ENCODE data around the gene ASB13. TPM values are rescaled to one million over a fixed set of nuclear protein-coding genes. Genes with fewer than 3 reads are reported as not detected.

The ASB13 gene
- total and polyA plus RNA-seq, 10 of the 15 experiments (the other 5 are each of a cell fraction or from before 2014, with no cell fraction given) = 0.02 to 0.59 (median 0.10) TPM; not detected in 2

- FAIRE-seq = no peak
- TF ChIP-seq EZH2 (IDR thresholded peaks at IDR 0.05; ENCODE audit: borderline replicate concordance, control insufficient read depth, low read depth, low read length) (no peak), BRCA1 (IDR thresholded peaks at IDR 0.05; ENCODE audit: low read depth, low read length) (no peak), POLR2AphosphoS2 (IDR thresholded peaks at IDR 0.05; ENCODE audit: low read depth, low read length) (no peak), NR2C1 (IDR thresholded peaks at IDR 0.05) (no peak; the same call in 1 of the 2 replicates), RCOR1 (conservative IDR thresholded peaks at IDR 0.05; ENCODE audit: low read depth, low read length) (no peak), ZNF274 (IDR thresholded peaks at IDR 0.05; ENCODE audit: insufficient read depth, insufficient read length) (no peak), CHD4 (IDR thresholded peaks at IDR 0.05) (no peak), POLR2A (IDR thresholded peaks at IDR 0.05; ENCODE audit: low read depth, low read length) (peak; percentile 61), ZBTB33 (IDR thresholded peaks at IDR 0.05) (no peak), JUND (IDR thresholded peaks at IDR 0.05; ENCODE audit: low read depth, low read length) (no peak), ZBED1 (IDR thresholded peaks at IDR 0.05; ENCODE audit: borderline replicate concordance) (no peak), ZBTB40 (IDR thresholded peaks at IDR 0.05; ENCODE audit: borderline replicate concordance) (0 out of 2 replicates have a peak, but pooled peaks have one; percentile 25), ATF2 (IDR thresholded peaks at IDR 0.05; ENCODE audit: low read length) (no peak), SMAD5 (IDR thresholded peaks at IDR 0.05; ENCODE audit: low read depth) (no peak), RFX5 (IDR thresholded peaks at IDR 0.05; ENCODE audit: low read depth, low read length) (no peak)
Observed at GRCh38 chr10:5684971-5685763, 18.8 kb upstream of the ASB13 start.

More at GRCh38 chr10:5684971-5685763, 18.8 kb upstream of the ASB13 start:
- ChIA-PET CTCF (interaction anchor here (0.7 to 2.7 kb wide), 6 partner anchors 55 to 209 kb away, joined by 3 to 13 read pairs (median 3); no protein-coding TSS in a partner anchor), RAD21 (ENCODE audit: unreplicated experiment) (interaction anchor here (0.8 to 3.4 kb wide), 5 partner anchors 8 to 205 kb away, joined by 3 to 15 read pairs (median 6); partner anchors contain the start of genes ANKRD16, FBH1 and GDI2), SMC1A (ENCODE audit: uncharacterized antibody, unreplicated experiment) (interaction anchor here (2.4 kb wide), 1 partner anchor 8 kb away, joined by 9 read pairs; no protein-coding TSS in a partner anchor), POLR2A (interaction anchor here (2.4 kb wide), 1 partner anchor 8 kb away, joined by 10 read pairs; no protein-coding TSS in a partner anchor)
- WGBS (ENCODE audit: insufficient coverage, insufficient replicate concordance, low lambda C conversion rate, missing lambda C conversion rate) = under 1% methylated on average over 77 of the region's 77 CpGs
- no peaks in the 10 kb centered on the region for H3K36me3 ChIP-seq (ENCODE audit: control insufficient read depth in 2 of 2, insufficient read depth in 2 of 2, low read length in 1 of 2)
- in situ Hi-C loops (cut with MboI) = loop anchor here (5.0 kb wide), 1 partner anchor 177 kb away; no protein-coding TSS in a partner anchor
- peak overlapping the region; percentile 58 for H3K4me2 ChIP-seq (ENCODE audit: control insufficient read depth, insufficient read depth)
- peak overlapping the region; percentile 90 for H3K27ac ChIP-seq (ENCODE audit: control insufficient read depth, insufficient read depth)
- H3K4me3 ChIP-seq = peak overlapping the region; percentile 95
- H4K20me1 ChIP-seq (ENCODE audit: control insufficient read depth, insufficient read depth) = no peaks in the 10 kb centered on the region
- no peaks in the 10 kb centered on the region; the same call in 2 of the 3 replicates for H3K9me3 ChIP-seq (replicated peaks; ENCODE audit: control insufficient read depth, insufficient read depth, low read length)
- peak; percentile 26 for DNase-seq (ENCODE audit: low read depth, low spot score)
- H2AFZ ChIP-seq (ENCODE audit: control insufficient read depth, low read depth, low read length) = peak overlapping the region; percentile 58
- peak overlapping the region; percentile 95 for H3K9ac ChIP-seq (ENCODE audit: control insufficient read depth, insufficient read depth, low read length)
- no peaks in the 10 kb centered on the region for H3K27me3 ChIP-seq (replicated peaks in 1 of 2; ENCODE audit: control insufficient read depth in 2 of 2, insufficient read depth in 2 of 2, low read length in 1 of 2)
- peak; percentile 78 for ATAC-seq
- intact Hi-C loops (cut with micrococcal nuclease; ENCODE audit: unreplicated experiment) = loop anchor here (2.0 to 5.0 kb wide), 5 partner anchors 26 to 367 kb away; partner anchors contain the start of genes GDI2 and IL15RA
- peaks cover 55% of the 10 kb centered on the region for H3K79me2 ChIP-seq (ENCODE audit: control insufficient read depth, insufficient read depth, low read length)
- H3K4me1 ChIP-seq (ENCODE audit: control insufficient read depth, insufficient read depth, low read length) = peaks cover 6% of the 10 kb centered on the region; the same call in 1 of the 2 replicates
- BruUV-seq (replicated peaks) = no TSS peak
